ENCODE results near the gene TNS1. TPM values are rescaled to one million over a fixed set of nuclear protein-coding genes. Genes with fewer than 3 reads are reported as not detected.

The TNS1 gene
- total RNA-seq, 1 donor from 2014 or later: 11.6 TPM

GRCh38 chr2:217875138-217875537, 127.7 kb downstream of the TNS1 start:
- no peak overlapping the region for H3K4me3 Mint-ChIP-seq (ENCODE audit: unreplicated experiment)
- H3K27ac Mint-ChIP-seq (ENCODE audit: unreplicated experiment): no peak overlapping the region
- peaks cover 2% of the 10 kb centered on the region for H3K27me3 Mint-ChIP-seq (ENCODE audit: unreplicated experiment)
- DNase-seq (ENCODE audit: low spot score): no peak
- H3K4me1 Mint-ChIP-seq (ENCODE audit: unreplicated experiment): peaks cover 8% of the 10 kb centered on the region
- TF ChIP-seq CTCF (IDR thresholded peaks at IDR 0.05; ENCODE audit: unreplicated experiment): no peak
- H3K36me3 Mint-ChIP-seq (ENCODE audit: low read depth, unreplicated experiment): peaks cover 8% of the 10 kb centered on the region
- H3K9me3 Mint-ChIP-seq (ENCODE audit: unreplicated experiment): no peaks in the 10 kb centered on the region

DNA sequence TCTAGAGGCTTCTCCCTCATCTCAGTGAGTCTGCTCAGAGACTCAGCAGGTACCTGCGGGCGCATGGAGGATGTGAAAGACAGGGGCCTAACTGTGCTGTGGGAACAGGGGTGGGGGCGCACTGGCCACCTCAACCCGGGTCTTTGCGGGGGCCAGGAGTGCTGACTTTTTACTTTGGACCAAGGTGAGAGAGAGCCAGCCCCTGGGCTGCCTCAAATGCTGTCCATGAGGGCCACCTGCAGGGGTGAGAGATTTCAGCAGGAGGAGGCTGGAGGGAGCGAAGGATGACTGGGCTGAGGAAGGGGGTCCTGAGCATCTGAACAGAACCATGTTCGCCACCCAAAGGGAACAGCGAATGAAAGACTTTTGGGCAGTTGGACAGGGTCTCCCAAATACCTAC, 129.4 kb downstream of the TNS1 start:
- Mint-ChIP-seq H3K36me3 (ENCODE audit: low read depth, unreplicated experiment) (peaks cover 4% of the 10 kb centered on the region), H3K27ac (ENCODE audit: unreplicated experiment) (no peak overlapping the region), H3K27me3 (ENCODE audit: unreplicated experiment) (peaks cover 6% of the 10 kb centered on the region), H3K4me1 (ENCODE audit: unreplicated experiment) (peaks cover 7% of the 10 kb centered on the region), H3K4me3 (ENCODE audit: unreplicated experiment) (no peak overlapping the region), H3K9me3 (ENCODE audit: unreplicated experiment) (no peaks in the 10 kb centered on the region)
- no peak for DNase-seq (ENCODE audit: low spot score)
- TF ChIP-seq CTCF (IDR thresholded peaks at IDR 0.05; ENCODE audit: unreplicated experiment): no peak

GRCh38 chr2:217872319-217872718, 130.5 kb downstream of the TNS1 start:
- Mint-ChIP-seq H3K27me3 (ENCODE audit: unreplicated experiment) (peaks cover 6% of the 10 kb centered on the region), H3K9me3 (ENCODE audit: unreplicated experiment) (no peaks in the 10 kb centered on the region), H3K4me3 (ENCODE audit: unreplicated experiment) (no peak overlapping the region), H3K4me1 (ENCODE audit: unreplicated experiment) (peaks cover 7% of the 10 kb centered on the region), H3K36me3 (ENCODE audit: low read depth, unreplicated experiment) (peaks cover 9% of the 10 kb centered on the region), H3K27ac (ENCODE audit: unreplicated experiment) (no peak overlapping the region)
- DNase-seq (ENCODE audit: low spot score): no peak
- TF ChIP-seq CTCF (IDR thresholded peaks at IDR 0.05; ENCODE audit: unreplicated experiment): peak; percentile 35

DNA sequence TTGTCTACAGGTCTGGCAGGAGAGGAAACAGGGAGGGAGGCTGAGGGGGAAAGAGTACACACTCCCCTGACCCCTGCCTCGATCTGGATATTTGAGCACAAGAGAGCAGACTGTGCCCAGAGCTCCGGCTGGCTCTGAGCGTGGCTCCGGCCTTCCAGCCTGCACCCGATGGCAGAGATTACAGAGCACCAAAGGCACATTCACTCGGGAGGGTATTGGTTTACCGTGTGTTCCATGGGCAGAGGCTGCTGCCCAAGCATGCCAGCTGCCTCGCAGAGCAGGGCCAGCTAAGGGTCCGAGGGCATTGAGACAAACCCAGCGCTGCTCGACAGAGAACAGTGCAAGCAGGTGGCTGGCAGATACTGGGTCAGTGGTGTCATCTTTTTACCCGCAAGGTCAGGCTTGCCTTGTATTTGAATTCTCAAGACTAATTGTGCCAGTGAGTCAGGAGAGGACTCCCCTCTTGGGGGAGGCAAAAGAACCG, 132.2 kb downstream of the TNS1 start:
- DNase-seq (ENCODE audit: low spot score): no peak
- no peak overlapping the region for H3K27ac Mint-ChIP-seq (ENCODE audit: unreplicated experiment)
- H3K36me3 Mint-ChIP-seq (ENCODE audit: low read depth, unreplicated experiment): peaks cover 9% of the 10 kb centered on the region
- H3K27me3 Mint-ChIP-seq (ENCODE audit: unreplicated experiment): peaks cover 6% of the 10 kb centered on the region
- no peak overlapping the region for H3K4me3 Mint-ChIP-seq (ENCODE audit: unreplicated experiment)
- peaks cover 7% of the 10 kb centered on the region for H3K4me1 Mint-ChIP-seq (ENCODE audit: unreplicated experiment)
- no peak for TF ChIP-seq CTCF (IDR thresholded peaks at IDR 0.05; ENCODE audit: unreplicated experiment)
- H3K9me3 Mint-ChIP-seq (ENCODE audit: unreplicated experiment): no peaks in the 10 kb centered on the region

- Mint-ChIP-seq H3K27ac (ENCODE audit: unreplicated experiment) (no peak overlapping the region), H3K27me3 (ENCODE audit: unreplicated experiment) (peaks cover 6% of the 10 kb centered on the region), H3K4me1 (ENCODE audit: unreplicated experiment) (peaks cover 7% of the 10 kb centered on the region), H3K9me3 (ENCODE audit: unreplicated experiment) (no peaks in the 10 kb centered on the region), H3K4me3 (ENCODE audit: unreplicated experiment) (no peak overlapping the region), H3K36me3 (ENCODE audit: low read depth, unreplicated experiment) (peaks cover 9% of the 10 kb centered on the region)
- no peak for DNase-seq (ENCODE audit: low spot score)
- no peak for TF ChIP-seq CTCF (IDR thresholded peaks at IDR 0.05; ENCODE audit: unreplicated experiment)
Observed at GRCh38 chr2:217868911-217869334, 133.9 kb downstream of the TNS1 start.

Measured in endothelial cell (in vitro differentiated cells).